Stimulated activated CD8-positive, alpha-beta memory T cell treated with anti-CD3 and anti-CD28 coated beads, Interleukin-4, amount 100 ng/mL, for 48 hours (primary cell): Measurements from ENCODE around the gene CELF2.

ENCODE experiments used
- DNase-seq: peaks from one replicate; pipeline ENCODE4 v3.0.0-alpha.2; 2020

CELF2 gene

DNA sequence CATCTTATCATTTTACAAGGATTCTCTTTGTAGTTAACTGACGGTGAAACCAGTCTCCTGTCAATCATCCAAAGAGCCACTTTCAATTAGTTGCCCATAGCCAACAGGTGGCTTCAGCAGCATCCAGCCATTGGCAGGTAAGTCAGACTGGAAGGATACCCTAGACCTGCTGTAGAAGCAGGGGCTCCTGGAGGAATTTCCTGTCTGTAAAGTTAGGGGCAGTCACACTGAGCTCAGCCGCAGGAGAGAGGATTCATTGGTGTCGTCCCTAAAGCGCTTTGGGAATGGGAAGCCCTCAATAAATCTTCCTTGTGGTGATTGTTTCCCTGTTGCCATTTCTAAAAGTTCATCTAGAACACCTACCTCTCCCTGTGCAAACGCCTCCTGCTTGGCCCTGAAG is 140.4 kb downstream of the CELF2 start:
- no peak for DNase-seq

DNA sequence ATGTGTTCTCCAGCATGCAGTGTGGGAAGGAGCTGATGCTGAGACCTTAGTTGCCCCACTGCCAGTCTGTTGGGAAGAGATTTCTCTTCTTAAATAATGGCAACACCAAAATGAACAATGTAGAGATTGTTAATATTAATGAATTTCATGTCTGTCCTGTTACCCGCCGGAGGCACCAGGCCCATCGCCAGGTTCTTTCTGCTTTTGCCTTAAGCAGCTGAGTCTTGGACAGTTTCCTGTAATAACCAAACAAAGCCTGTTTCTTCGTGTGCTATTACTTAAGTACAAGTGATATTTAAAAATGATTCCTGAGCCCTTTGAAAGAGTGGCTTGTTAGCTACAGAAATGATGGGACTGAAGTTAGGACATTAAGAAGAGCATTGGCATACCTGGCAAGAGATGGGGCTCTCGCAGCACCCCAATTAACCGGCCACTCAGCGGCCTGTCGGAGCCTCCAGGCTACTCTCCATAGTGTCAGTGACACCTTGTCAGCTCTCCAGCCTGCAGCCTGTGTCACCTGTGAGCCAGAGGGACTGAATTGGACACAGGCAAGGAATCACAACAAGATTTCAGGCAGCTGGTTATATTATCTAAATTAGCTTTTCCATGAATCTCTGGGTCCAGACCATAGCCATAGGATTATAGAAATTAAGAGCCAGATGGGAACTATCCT is 142.0 kb downstream of the CELF2 start:
- DNase-seq: no peak

DNA sequence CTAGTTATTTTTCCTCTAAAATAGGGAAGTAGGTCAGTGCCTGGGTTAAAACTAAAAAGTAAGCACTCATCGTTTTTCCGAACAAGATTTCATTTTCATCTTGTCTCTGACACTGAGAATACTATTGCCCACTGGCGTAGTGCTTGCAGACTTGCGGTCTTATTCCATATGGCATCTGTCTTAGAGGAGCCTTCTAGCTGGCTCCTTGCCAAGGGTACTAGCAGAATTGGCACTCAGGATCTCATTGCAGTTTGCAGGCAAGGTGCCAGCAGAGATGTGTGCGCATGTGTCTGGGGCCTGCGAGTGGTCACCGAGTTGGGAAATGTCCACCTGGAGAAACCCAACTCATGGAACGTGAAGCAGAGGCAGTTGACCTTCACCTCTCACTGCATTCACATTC is 143.4 kb downstream of the CELF2 start:
- DNase-seq: no peak

DNA sequence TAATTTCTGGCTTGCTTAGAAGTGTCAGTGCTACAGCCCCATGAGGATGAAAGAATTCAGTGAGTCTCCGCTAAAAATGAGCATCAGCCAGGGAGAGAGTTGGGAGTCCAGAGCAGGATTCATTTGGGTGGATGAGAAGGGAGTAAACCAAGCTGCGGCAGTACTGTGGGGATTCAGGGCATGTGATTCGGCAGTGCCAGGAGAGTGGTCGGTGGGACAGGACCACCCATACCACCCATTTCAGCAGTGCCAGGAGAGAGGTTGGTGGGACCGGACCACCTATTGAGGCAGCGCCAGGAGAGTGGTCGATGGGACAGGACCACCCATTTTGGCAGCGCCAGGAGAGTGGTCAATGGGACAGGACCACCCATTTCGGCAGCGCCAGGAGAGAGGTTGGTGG is 144.2 kb downstream of the CELF2 start:
- no peak for DNase-seq

DNA sequence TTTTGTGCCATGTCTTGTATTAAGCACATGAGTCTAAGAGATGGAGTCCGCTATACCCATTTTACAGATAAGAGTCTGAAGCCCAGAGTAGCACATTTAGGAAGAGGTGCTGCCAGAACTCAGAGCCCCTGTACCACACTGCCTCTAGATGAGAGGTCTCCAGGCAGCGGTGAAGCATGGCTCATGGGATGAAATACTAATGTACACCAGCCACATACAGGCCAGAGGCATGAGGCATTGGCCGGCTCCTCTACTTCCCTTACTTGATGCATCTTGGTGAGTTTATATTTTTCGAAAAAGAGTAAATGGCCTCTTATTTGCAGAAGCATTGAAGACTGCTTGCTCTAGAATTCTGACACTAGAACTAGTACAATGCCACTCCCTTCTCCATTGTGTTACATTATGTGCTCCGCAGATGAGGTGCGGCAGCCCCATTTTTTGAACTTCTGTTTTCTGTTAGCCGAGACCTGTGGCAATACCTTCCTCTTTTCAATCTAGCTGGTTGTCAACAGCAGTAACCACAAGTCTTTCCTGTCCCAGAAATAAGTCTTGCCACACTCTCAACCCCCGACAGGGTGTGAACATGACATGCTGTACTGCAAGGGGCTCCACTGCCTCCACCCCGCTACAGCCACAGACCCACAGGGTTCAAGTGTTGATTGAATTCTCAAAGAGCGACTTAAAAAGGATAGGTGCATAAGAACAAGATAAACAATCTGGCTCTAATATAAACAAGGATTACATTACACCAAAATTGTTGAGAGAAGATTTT is 145.3 kb downstream of the CELF2 start:
- peak; percentile 76 for DNase-seq

DNA sequence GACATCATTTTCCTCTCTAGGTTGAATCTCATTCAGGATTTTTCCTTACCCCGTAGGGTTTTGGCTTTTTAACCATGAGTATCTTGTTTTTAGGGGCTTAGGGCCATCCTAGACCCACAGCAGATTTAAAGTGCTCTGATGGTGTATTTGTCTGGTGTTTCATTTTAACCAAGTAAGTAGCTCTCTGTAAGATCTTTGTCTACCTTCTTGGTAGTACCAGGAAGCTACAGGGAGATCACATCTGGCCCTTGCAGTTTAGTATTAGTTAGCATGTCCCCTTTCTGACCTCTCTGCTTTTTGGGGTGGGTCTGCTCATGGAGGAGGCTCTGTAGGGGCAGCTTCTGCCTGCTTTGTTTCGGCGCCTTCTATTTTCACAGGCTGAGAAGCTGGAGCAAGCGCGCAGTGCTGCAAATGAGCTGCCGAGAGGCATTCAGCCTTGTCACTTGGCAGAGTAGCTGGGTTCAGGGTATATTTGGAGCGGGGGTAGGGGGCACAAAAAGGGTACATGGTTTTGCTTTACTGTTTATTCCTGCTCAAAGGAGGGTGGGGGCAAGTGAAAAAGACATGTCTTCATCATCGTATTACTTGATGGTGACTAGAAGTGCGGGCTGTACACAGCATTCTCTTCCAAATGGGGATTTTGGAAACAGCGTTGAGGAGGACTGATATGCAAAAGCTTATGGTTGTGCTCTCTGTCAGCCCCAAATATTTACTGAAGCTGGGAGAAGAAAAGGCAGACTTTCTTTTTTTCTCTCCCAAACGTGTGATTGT is 146.3 kb downstream of the CELF2 start:
- no peak for DNase-seq

DNA sequence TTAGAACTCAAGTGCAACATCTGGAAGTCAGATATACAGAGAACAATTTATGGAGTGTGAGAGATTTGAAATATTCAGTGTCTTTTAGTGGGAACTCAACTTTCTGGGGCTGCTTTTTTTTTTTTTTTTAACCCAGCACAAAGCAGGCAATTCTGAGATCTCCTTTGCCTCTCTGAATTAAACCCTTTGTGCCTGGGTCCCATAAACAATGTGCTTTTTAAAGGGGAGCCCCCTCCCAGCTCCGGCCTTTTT is 146.8 kb downstream of the CELF2 start:
- no peak for DNase-seq

DNA sequence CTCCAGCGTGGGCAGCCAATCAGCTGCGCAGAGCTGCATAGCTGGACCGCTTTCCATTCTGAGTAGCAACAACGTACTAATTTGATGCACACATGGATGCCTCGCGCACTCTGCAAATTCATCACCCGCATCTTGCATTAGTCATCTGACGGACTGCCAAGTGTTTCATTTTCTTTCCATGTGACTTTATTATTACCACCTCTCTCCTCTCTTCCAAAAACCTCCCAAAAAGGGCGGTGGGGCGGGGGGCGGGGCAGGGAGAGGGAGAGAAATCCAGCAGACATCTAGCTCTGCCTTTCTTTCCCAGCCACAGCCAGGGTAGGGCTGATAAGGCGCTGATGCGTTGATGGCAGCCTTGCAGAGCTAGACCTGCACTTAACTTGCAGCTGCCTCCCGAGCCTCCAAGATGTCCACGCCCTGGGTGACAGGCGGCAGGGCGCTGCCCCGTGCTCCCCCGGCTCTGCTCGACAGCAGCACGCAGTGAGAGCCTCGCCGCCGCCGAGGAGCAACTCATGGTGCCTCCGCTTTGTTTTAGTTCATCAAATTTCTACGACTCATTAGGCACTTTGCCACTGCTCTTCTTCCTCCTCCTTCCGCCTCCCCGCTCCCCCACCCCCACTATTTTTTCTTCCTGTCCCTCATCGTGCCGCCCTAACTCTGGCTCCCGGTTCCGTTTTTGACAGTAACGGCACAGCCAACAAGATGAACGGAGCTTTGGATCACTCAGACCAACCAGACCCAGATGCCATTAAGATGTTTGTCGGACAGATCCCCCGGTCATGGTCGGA is 147.3 kb downstream of the CELF2 start:
- DNase-seq: peak; percentile 76

DNA sequence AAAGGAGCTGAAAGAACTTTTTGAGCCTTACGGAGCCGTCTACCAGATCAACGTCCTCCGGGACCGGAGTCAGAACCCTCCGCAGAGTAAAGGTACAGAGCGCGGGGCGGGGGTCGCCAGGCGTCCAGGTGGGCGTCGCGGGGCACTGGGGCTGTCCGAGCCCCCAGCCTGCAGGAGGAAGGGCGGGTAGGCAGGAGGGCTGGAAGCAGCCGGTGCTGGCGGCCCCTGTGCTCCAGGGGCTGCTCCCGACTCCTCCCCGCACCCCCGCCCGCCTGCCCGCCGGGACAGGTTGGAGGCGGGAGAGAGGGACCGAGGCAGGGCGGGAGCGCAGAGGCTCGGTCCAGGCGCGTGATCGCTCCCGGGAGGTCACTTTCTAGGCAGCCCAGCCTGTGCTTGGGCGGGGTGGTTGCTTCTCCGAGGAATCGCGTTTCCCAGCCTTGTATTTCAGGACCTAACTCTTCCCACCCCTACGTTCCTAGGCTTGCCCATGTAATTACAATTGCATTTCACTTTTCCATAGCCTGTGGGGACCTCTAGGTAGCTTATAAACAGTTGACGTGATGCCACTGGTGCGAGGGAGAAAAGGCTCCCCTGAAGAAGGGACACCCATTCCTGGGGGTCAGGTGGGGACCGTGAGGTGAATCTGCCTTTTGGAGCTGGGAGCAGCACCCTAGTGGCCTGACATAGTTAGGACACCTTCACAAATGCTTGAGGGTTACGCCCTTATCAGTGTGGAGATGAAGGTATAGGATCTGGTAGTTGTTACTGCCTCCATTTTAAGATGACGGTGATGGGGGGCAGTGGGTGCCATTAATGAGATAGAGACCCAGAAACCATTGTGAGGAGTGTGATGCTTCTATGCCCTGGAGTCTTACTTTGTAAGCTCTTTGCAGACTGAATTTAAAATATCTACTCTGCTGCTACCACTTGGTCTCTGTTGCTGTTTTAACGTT is 148.2 kb downstream of the CELF2 start:
- peak; percentile 76 for DNase-seq

DNA sequence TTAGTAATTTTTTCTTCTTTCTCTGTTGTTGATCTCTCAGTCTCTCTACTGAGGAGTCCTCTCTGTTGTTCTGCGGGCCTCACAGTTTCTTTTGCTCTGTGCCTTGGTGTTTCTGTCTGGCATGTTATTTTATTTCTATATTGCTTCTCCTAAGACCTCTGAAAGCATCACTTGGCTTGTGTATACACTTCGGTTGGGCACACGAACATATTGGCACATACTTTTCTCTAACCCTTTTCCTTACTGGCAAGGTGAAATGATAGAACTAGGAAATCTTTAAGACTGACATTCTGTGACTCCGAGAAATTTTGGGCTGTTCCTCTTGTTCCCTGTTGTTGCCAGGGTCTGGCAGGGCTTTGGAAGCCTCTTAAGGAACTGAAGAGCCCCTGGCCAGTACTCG is 148.9 kb downstream of the CELF2 start:
- no peak for DNase-seq

DNA sequence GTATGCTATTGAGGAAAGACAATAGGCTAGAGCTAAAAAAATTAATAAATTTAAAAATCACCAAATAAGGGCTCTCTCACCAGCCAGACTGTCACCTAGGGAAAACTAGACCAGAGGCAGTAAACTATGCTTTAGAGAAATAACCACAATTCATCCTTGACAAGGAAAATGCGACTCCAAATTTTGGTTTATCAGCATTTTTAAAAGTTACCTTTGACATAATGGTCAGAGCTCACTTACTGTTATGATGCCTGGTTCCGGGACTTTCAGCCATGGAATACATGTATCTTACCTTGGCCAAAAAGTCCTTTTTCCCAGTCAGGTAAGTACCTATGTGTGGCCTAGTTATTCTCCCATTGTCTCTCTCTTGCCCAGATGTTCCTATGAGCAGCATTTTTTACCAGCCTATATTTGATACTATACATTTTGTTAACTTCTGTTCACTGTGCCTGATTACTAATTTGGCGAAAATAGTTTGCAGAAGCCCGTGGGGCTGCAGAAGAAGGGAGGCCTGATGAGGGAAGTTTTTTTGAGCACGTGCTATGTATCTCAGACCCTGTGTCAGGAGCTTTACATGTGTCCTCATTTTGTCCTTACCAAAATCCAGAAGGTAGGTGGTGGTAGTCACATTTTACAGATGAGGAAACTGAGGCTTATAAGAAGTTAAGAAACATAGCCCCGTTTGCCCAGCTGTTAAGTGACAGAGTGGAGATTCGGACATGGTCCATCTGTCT is 149.7 kb downstream of the CELF2 start:
- DNase-seq: no peak

DNA sequence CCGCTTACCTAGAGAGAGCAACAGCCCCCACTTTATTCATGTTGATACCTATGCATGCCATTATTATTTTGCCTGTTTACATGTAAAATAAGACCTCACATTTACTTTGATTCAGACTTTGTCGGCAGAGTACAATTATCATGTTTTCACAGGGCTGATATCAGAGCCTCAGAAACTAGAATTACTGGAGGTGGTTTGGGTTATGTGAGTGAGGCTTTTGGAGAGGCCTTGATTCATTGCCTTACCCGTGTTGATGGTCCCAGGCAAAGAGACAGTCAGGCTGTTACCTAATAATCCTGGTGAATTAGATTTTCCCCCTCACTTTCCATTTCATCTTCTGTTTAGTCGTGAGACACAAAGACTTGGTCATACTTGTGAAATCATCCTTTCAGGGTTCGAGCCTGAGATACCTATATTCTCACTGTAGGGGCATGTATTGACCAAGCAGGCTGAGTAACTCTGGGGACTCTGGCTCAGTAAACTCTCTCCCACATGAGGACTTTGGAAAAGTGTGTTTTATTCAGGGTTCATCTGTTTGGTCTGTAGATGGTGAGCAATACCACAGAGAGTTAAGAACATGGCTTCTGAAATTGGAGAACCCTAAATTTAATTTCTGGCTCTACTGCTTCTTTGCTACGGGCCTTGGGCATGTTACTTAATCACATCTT is 150.9 kb downstream of the CELF2 start:
- DNase-seq: no peak

DNA sequence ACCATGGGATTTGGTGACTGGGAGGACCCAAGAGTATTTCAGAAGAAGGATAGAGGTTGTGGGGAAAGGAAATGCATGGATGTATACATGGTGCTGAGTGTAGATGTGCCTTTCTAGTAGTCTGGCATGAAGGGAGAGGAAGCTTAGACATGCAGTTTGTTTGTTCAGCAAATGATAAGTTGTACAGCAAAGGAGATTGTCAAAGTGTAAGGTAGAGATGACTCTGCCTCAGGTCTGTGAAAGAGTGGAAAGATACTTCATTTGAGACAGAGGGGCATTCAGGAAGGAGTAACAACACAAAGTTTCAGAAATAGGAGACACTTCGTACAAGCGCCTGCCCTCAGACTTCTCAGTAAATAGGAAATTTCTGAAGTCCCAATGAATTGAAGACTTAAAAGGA is 152.3 kb downstream of the CELF2 start:
- DNase-seq: no peak

DNA sequence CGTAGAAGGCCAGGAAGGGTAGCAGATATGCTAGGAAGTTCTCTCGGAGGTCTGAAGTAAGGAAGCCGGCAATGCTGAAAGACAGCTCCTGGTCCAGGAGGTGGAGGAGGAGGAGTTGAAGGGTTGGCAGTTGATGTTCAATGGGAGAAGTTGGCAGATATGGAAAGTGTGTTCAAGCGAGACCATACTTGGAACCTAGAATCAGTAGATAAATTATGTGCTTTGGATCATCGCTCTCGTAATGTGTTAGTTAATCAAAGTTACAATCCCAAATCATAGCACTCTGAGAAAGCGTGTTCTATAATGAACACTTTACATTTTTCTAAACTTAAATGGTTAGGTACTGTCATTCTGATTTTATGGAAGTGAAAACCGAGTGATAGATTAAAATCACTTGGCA is 152.9 kb downstream of the CELF2 start:
- DNase-seq: no peak

DNA sequence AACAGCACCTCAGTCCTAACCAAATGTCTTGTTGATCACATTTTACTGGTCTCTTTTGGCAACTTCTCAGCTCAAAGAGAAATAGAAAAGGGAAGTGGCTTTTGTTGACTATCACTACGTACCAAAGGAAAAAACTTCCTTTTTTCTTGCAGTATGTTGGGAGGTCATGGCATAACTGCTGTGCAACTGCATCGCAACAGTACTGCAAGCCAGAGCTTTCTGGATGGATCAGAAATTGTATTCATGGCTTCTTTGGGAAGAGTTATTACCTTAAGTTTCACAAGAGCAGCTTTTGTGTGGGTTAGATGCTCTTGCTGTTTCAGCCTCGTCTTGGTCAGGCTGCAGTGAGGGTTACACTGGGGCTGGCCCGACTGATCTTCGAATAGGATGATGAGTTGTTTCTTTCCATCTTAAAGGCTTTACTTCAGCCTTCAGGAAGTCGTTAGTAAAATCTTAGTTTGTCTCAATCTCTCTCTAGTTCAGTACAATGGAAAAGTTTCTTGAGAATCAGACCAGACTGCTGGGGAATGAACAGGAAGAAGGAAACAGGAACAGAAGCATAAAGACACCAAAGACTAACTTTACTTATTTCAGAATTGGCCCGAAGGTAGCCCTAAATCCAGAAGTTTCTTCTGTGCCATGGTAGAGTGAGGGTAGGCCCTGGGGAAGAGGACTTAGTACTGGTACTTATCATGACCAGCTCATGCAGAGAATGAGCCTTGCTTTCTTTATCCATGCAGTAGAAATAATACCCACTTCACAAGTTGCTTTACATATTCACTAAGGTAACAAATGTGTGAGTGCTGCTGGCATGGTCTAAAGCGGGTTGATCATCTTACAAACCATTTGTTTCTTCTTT is 153.6 kb downstream of the CELF2 start:
- DNase-seq: peak; percentile 71

DNA sequence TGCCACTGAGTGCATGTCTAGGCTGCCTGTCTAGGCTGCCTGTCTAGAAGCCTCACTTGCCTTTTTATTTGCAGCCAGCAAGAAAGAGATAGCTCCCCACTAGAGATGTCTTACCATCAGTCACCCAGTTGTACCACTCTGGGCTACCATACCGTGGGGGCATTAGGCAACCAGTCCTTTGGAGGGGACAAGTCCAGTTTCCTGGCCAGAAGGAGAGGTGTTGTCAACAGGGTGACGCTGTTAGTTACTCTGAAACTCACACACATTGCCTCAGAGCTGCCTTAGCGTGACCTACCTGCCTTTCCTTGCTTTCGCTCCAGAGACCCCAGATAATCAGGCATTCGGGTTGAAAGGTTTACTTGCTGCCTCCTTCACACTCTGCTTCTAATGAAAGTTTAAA is 155.4 kb downstream of the CELF2 start:
- DNase-seq: peak; percentile 37

DNA sequence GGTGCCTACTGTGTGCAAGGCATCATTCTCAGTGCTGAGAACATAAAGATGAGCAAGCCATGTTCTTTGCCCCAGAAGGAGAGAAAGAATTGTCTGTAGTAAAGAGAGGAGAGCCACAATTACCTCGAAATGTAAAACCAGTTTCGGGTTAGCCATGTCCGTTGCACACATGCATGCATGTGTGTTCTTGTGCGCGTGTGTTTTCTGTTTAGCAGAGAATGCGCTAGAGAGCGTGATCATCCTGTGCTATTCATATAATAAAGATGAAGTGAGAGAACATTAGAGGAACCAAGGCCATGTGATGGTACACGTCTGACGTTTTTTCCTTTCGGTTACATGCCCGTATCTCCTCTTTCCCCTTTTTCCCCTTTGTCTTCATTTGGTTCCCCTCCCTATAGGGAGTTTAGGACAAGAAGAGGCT is 158.2 kb downstream of the CELF2 start:
- DNase-seq: no peak

DNA sequence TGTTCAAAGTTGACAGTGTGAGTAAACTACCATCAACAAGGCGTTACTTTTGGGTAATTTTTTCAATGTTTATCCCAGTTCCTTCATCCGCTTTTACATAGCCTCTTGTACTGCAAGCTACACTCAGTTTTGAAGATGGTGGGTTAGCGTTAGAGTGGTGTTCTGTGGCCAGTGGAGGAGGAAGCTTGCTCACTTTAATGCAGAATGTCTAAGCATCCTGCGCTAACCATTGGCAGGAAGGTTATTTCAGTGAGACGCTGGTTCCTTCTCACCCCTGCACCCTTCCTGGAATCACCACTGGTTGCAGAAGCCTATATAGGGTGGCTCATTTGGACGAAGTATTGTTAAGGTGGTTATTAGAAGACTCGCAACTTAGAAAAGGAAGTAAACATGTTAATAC is 159.1 kb downstream of the CELF2 start:
- no peak for DNase-seq

DNA sequence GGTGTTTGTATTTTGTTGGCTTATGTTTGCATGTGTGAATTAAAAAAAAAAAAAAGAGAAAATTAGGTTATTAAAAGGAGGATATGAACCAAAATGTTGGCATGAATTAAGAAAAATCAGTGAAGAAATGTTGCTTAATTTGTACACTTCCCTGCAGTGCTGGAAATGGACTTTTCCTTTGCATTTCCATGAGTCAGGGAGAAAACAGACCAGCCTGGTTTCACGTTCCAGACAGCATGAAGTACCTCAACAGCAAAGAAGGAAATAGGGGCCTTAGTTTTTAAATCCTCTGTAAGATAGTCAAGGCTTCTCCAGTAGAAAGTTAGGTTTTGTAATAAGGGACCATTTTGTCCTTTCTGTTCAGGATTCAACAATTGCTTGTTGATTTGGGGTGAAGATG is 159.7 kb downstream of the CELF2 start:
- no peak for DNase-seq

DNA sequence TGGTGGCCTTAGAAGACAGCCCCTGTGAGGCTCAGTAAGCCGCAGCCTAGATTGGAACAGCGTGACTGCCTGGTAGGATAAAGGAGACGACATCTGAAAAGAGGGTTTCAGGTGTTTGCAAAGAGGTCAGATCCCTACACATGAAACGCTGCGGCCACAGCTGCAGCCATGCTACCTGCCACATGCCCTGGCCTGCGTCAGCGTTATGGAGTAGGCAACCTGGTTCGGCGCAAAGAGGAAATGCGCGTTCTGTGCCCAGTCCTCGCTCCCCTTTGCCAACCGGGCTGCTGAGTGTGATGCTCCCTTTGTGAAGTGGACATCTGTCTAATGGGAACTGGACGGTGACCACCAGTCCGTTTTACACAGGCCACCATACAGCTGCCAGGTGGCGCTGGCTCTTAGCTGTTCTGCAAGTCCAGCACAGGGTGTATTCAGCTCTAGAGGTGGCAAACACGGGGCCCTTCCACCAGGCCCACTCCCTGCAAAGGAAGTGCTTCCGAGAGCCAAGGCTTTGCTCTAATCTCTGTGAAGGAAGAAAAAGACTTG is 160.3 kb downstream of the CELF2 start:
- no peak for DNase-seq
